SJSA1 (cell line): ENCODE data around the gene RASSF8. TPM values are rescaled to one million over a fixed set of nuclear protein-coding genes. Genes with fewer than 3 reads are reported as not detected.

Source experiments
- DNase-seq, 2 experiments: peaks; one replicate each; pipeline ENCODE4 v3.0.0-alpha.2; 2015 to 2020; ENCODE audit warnings: low spot score in 2 of 2, low read depth in 1 of 2
- H3K27ac ChIP-seq: fragments of 250-450 bp; sonication (Bioruptor Pico); 2 replicates; pipeline ENCODE4 v1.5.1; 2020; ENCODE audit warnings: mild to moderate bottlenecking, moderate library complexity
- H3K27me3 ChIP-seq: fragments of 250-450 bp; sonication (Bioruptor Pico); replicated peaks from 2 replicates; pipeline ENCODE4 v1.5.1; 2020; ENCODE audit warnings: mild to moderate bottlenecking, moderate library complexity
- H3K36me3 ChIP-seq: fragments of 250-450 bp; sonication (Bioruptor Pico); 2 replicates; pipeline ENCODE4 v1.5.1; 2020; ENCODE audit warnings: mild to moderate bottlenecking
- H3K4me1 ChIP-seq: fragments of 250-450 bp; sonication (Bioruptor Pico); replicated peaks from 2 replicates; pipeline ENCODE4 v1.6.1; 2021; ENCODE audit warnings: mild to moderate bottlenecking
- H3K4me3 ChIP-seq: fragments of 250-450 bp; sonication (Bioruptor Pico); 2 replicates; pipeline ENCODE4 v1.5.1; 2020; ENCODE audit warnings: mild to moderate bottlenecking
- H3K9me3 ChIP-seq: fragments of 250-450 bp; sonication (Bioruptor Pico); replicated peaks from 2 replicates; pipeline ENCODE4 v1.5.1; 2020; ENCODE audit warnings: mild to moderate bottlenecking
- total RNA-seq: library from RNA; depleted of rRNA; stranded (reverse); fragments of >200 nt; shearing (Covaris generic); gene quantifications from 2 replicates; pipeline ENCODE4 v1.2.3, GENCODE V29; 2014; rRNA removed

RASSF8 gene, protein sequence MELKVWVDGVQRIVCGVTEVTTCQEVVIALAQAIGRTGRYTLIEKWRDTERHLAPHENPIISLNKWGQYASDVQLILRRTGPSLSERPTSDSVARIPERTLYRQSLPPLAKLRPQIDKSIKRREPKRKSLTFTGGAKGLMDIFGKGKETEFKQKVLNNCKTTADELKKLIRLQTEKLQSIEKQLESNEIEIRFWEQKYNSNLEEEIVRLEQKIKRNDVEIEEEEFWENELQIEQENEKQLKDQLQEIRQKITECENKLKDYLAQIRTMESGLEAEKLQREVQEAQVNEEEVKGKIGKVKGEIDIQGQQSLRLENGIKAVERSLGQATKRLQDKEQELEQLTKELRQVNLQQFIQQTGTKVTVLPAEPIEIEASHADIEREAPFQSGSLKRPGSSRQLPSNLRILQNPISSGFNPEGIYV
- 43.5 and 65.0 TPM in 2 replicates for total RNA-seq

DNA sequence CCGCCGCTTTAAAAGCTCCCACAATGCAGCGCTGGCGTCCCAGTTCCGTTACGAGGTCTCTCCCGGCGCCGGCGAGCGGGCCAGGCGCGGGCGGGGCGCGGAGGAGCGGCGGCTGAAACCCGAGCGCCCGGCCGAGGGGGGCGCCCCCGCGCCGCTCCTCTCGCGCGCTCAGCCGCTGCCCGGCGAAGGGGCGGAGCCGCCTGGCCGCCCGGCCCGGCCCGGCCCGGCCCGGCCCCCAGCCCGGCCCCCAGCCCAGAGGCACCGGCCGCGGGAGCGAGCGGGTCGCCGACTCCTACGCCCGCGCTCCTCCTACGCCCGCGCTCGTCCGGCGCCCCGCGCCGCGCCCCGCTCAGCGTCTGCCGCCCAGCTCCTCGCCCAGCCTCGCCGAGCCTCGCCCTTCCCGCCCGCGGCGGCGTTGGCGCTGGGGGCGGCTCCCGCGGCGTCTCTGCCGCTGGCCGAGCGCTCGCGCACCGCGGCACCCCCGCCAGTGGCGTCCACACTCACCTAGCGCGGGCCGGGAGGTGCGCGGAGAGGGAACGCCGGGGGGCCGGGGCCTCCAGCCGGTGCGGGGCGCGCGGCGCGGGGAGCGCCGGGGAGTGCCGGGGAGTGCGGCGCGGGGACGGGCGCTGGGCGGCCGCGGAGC is at the start of gene RASSF8:
TSS of gene RASSF8 (plus strand) at position 255 of the 643 bp plus-strand sequence. CDS start 96,662 bp downstream, outside the sequence.
- DNase-seq = peak in 1 of 2 experiments; percentile 75
- H3K4me1 ChIP-seq = peaks cover 17% of the 10 kb centered on the region
- H3K36me3 ChIP-seq = peaks cover 18% of the 10 kb centered on the region
- H3K27ac ChIP-seq = peak within 1 kb of the TSS; percentile 99
- H3K9me3 ChIP-seq = no peaks in the 10 kb centered on the region
- peak within 1 kb of the TSS; percentile 93 for H3K4me3 ChIP-seq
- no peaks in the 10 kb centered on the region for H3K27me3 ChIP-seq

DNA sequence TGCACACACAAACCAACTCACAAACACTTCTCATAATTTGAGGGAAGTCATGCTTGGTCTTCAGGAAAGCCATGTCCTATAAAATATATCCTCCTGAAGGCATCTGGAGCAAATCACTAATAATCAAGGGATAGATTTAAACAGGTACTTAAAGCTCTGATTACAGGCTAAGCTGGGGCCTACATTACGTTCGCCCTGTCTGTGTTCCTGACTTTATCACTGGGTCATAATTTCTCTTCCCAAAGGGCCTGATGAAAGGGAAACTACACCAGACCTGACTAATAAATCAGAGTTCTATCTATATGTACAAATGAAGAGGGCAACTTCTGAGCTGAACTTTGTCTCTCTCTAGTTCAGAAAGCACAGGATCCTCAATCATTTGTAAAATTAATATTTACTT is 43.9 kb upstream of the RASSF8 start:
- no peak for DNase-seq
- Histone ChIP-seq H3K4me1 (no peaks in the 10 kb centered on the region), H3K4me3 (no peak overlapping the region), H3K9me3 (no peaks in the 10 kb centered on the region), H3K27ac (no peak overlapping the region), H3K36me3 (no peaks in the 10 kb centered on the region), H3K27me3 (no peaks in the 10 kb centered on the region)

DNA sequence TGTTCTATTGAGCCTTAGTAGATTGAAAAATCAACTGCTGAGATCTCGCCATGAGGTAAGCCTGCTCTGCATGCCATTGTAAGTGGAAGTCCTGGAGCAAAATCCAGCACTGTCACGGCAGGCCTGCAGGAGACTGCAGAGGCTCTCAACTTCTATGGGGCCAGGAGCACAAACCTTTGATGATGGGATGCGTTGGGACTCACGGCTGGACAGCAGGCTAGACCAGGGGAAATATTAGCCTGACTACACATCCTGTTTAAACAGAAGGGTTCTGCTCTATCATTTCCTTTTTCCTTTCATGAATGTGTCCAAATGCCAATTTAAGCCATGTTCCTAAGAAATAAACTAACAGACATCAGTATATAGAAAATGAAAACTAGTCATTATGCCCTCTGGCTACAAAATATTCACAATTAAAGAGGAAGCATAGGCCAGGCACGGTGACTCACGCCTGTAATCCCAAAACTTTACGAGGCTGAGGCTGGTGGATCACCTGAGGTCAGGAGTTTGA is 33.9 kb upstream of the RASSF8 start:
- no peak for DNase-seq
- H3K36me3 ChIP-seq = no peaks in the 10 kb centered on the region
- H3K9me3 ChIP-seq = no peaks in the 10 kb centered on the region
- H3K27me3 ChIP-seq = no peaks in the 10 kb centered on the region
- H3K4me3 ChIP-seq = no peak overlapping the region
- no peak overlapping the region for H3K27ac ChIP-seq
- no peaks in the 10 kb centered on the region for H3K4me1 ChIP-seq

DNA sequence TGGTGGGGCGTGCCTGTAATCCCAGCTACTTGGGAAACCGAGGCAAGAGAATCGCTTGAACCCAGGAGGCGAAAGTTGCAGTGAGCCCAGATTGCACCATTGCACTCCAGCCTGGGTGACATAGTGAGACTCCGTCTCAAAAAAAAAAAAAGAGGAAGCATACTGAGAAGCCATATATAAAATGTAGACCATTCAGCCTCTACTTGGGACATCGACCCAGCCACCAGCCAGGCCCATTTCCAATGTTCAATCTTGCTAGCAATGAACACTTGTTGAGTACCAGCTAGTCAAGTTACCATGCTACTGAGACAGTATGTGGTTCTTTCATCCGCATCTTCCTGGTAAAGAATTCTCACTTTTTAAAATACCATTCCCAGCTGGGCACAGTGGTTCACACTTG is 33.4 kb upstream of the RASSF8 start:
- Histone ChIP-seq H3K36me3 (no peaks in the 10 kb centered on the region), H3K9me3 (no peaks in the 10 kb centered on the region), H3K4me1 (no peaks in the 10 kb centered on the region), H3K27ac (no peak overlapping the region), H3K4me3 (no peak overlapping the region), H3K27me3 (no peaks in the 10 kb centered on the region)
- no peak for DNase-seq

DNA sequence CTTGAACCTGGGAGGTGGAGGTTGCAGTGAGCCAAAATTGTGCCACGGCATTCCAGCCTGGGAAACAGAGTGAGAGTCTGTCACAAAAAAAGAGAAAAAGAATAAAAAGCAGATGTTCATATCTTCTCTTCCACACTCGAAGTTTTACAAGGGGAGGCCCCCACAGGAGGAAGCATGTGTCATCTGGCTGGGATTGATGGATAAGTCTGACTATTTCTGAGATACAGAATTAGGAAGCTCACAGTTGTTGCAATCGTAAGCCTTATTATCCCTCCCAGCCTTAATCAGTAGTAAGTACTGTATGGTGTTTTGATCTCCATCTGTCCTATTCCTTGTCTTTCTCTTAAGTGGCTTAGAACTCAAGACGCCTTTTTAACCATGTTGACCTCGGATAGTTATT is 31.9 kb upstream of the RASSF8 start:
- no peaks in the 10 kb centered on the region for H3K27me3 ChIP-seq
- H3K4me1 ChIP-seq = no peaks in the 10 kb centered on the region
- no peak overlapping the region for H3K27ac ChIP-seq
- no peak for DNase-seq
- H3K36me3 ChIP-seq = no peaks in the 10 kb centered on the region
- H3K9me3 ChIP-seq = no peaks in the 10 kb centered on the region
- no peak overlapping the region for H3K4me3 ChIP-seq

DNA sequence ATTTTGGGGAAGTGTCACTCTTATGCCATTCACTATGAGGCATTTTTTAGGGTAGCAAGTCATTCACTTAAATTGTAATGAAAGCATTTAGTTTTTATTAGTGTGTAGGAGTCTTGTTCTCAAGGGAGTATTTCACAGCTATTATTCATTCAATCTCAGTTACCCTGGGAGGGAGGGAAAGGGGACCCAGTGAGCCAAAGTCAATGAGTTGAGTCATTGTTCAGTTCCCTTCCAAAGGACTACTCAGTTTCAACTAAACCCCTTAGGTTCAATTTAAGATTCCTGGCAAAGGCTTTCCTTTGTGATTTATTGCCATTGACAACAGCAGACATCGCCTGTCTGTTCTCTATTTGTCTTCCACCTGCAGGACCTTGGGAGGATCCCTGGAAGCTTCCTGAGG is 29.3 kb upstream of the RASSF8 start:
- H3K4me3 ChIP-seq = no peak overlapping the region
- no peaks in the 10 kb centered on the region for H3K36me3 ChIP-seq
- H3K4me1 ChIP-seq = no peaks in the 10 kb centered on the region
- H3K27me3 ChIP-seq = no peaks in the 10 kb centered on the region
- H3K9me3 ChIP-seq = no peaks in the 10 kb centered on the region
- no peak overlapping the region for H3K27ac ChIP-seq
- no peak for DNase-seq

DNA sequence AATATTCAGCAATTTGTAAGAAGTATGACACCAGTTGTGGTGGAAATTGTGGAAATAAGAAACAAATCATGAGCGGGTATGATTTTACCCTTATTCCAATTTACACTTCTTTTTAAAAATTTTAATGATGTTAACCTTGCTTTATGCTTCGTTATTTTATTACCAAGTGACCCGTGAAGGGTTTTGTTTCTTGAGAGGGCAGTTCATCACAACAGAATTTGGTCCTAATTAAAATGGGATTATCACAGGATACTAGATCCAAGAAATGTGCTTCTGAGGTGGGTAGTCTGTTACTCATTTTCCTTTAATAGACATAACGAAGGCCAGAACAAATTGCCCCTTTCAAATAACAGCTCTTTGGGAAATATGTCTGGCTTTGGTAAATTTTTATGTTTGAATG is 25.5 kb upstream of the RASSF8 start:
- Histone ChIP-seq H3K36me3 (no peaks in the 10 kb centered on the region), H3K9me3 (no peaks in the 10 kb centered on the region), H3K27me3 (no peaks in the 10 kb centered on the region), H3K4me1 (0 out of 2 replicates have a peak, but pooled peaks cover 4% of the 10 kb centered on the region), H3K27ac (no peak overlapping the region), H3K4me3 (no peak overlapping the region)
- DNase-seq = no peak

DNA sequence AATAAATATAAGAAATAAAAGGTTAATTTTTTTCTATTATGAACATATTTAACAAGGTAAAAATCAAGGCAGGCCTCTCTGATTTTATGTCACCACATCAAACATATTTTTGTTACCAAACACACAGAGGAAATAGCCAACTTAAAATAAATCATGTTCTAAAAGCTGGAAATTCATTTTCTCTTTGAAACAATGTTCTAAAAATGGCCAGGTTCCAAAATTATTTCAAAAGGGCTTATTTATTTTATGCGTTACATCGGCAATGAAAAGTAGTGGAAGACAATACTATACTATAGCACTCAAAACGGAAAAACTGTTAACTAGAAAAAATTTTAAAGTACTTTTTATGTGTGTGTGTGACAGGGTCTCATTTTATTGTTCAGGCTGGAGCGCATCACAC is 24.0 kb upstream of the RASSF8 start:
- Histone ChIP-seq H3K36me3 (no peaks in the 10 kb centered on the region), H3K4me3 (no peak overlapping the region), H3K27ac (no peak overlapping the region), H3K27me3 (no peaks in the 10 kb centered on the region), H3K4me1 (0 out of 2 replicates have a peak, but pooled peaks cover 4% of the 10 kb centered on the region), H3K9me3 (no peaks in the 10 kb centered on the region)
- no peak for DNase-seq

DNA sequence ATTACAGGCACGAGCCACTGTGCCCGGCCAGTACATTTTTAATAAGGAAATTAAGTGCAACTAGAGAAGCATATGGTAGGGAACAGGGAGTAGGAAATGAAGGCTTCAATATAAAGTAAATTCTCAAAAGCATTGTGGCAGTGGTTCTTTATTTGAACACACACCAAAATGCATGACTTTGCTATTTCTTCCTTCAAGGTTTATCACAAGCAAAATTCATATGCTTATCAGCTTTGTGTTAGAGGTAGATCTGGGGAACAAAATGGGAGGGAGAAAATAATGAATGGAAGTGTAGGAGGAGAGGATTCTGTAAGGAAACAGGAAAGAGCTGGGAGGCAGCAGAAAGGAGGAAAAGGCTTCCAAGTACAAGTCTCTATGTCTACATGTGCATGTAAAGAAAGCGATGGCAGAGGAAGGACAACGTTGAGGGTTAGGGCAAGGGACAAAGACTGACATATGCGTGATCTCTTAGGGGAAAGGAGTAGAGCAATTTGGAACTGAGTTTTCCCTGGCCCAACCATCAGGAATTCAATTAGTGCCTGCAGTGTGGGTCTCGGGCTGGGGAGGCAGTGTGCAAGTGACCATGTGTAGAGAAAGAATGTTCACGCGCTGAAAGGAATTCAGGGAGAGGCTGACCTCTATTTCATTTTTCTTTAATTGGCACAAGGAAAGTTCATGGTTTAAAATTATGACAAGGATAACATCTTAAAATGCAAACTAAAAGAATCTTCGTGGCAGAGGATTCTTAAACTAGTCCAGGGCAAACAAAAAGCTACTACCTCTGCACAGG is 22.9 kb upstream of the RASSF8 start:
- no peak for DNase-seq
- Histone ChIP-seq H3K4me1 (0 out of 2 replicates have a peak, but pooled peaks cover 4% of the 10 kb centered on the region), H3K4me3 (no peak overlapping the region), H3K9me3 (no peaks in the 10 kb centered on the region), H3K27ac (no peak overlapping the region), H3K36me3 (no peaks in the 10 kb centered on the region), H3K27me3 (no peaks in the 10 kb centered on the region)

DNA sequence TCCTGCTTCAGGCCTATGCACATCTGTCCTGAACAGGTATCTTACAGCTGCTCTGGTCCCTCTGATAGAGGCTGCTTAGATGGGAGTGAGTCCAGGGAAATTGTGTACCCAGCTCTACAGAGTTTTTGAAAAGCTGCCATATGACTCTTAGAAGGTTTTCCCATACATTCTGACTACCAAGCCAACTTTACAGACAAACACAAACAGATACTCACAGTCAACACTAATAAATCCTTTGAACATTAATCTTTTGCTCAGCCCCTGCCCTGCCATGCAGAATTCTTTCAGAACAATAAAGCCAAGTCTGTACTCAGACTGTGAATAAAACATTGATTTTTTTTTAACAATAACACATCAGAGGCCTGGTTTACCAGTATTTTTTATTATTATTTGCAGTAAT is 21.4 kb upstream of the RASSF8 start:
- Histone ChIP-seq H3K27ac (no peak overlapping the region), H3K9me3 (no peaks in the 10 kb centered on the region), H3K4me3 (no peak overlapping the region), H3K27me3 (no peaks in the 10 kb centered on the region), H3K4me1 (0 out of 2 replicates have a peak, but pooled peaks cover 4% of the 10 kb centered on the region), H3K36me3 (no peaks in the 10 kb centered on the region)
- no peak for DNase-seq

DNA sequence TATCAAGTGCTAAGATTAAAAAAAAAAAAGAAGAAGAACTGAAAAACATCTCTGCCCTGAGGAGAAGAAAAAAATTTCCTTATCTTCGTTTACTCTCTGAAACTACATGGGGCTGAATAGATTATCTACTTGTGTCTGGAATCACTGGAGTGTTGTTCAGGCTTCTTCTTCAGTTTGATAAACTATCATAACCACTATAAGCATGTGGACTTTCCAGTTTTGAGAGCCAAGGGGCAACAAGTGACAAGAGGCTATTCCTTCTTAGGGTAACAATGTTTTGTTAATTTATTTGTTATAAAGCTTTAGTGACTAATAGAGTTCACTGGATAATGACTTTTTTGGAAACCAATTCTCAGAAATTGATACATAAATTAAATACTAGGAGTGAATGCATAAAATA is 19.9 kb upstream of the RASSF8 start:
- H3K4me3 ChIP-seq = no peak overlapping the region
- H3K4me1 ChIP-seq = 0 out of 2 replicates have a peak, but pooled peaks cover 4% of the 10 kb centered on the region
- no peak for DNase-seq
- H3K27ac ChIP-seq = no peak overlapping the region
- H3K27me3 ChIP-seq = no peaks in the 10 kb centered on the region
- no peaks in the 10 kb centered on the region for H3K9me3 ChIP-seq
- no peaks in the 10 kb centered on the region for H3K36me3 ChIP-seq

DNA sequence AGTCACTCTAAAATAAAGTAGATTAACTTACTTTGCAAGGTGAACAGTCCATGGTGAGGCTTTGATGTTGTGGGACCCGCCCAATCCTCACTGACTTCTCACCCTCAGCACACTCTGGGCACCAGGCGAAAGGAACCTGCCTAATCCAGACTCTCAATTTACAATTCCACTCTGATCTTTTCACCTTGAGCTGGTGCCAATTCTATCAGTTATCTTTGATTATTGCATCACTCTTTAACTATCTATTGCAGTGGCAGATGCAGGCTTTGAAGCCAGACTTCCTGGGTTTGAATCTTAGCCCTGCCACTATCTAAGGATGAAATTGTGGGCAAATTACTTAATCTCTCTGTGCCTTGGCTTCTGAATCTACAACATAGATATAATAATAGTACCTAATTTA is 18.9 kb upstream of the RASSF8 start:
- no peak for DNase-seq
- H3K36me3 ChIP-seq = no peaks in the 10 kb centered on the region
- no peaks in the 10 kb centered on the region for H3K27me3 ChIP-seq
- no peaks in the 10 kb centered on the region for H3K9me3 ChIP-seq
- H3K27ac ChIP-seq = no peak overlapping the region
- 0 out of 2 replicates have a peak, but pooled peaks cover 4% of the 10 kb centered on the region for H3K4me1 ChIP-seq
- no peak overlapping the region for H3K4me3 ChIP-seq

DNA sequence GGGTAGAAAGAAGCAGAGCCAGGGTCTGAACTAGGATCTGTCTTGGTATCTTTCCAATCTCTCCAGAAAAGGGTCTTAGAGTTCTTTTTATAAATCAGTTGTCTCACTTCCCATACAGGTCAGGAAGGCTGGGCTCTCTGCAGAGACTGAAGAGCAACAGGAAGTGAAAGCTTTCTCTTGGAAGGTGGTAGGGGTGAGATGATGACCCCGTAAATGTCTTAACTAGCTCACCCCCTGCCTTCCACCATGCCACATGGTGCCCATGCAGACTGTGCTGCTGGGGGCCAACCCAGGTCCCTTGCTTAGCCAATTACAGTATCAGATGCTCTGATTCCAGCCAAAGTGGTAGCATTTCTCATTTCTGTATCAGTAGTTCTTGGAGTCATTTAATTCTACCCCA is 17.6 kb upstream of the RASSF8 start:
- no peak overlapping the region for H3K4me3 ChIP-seq
- H3K4me1 ChIP-seq = 0 out of 2 replicates have a peak, but pooled peaks cover 4% of the 10 kb centered on the region
- no peak for DNase-seq
- no peaks in the 10 kb centered on the region for H3K36me3 ChIP-seq
- H3K27me3 ChIP-seq = no peaks in the 10 kb centered on the region
- no peaks in the 10 kb centered on the region for H3K9me3 ChIP-seq
- no peak overlapping the region for H3K27ac ChIP-seq
